Measurements from ENCODE around the gene PLCH2.

The PLCH2 gene

DNA sequence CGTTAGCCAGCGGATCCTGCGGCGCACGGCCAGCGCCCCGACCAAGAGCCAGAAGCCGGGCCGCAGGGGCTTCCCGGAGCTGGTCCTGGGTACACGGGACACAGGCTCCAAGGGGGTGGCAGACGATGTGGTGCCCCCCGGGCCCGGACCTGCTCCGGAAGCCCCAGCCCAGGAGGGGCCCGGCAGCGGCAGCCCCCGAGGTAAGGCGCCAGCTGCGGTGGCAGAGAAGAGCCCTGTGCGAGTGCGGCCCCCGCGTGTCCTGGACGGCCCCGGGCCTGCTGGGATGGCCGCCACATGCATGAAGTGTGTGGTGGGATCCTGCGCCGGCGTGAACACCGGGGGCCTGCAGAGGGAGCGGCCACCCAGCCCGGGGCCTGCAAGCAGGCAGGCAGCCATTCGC, 26.1 kb downstream of the PLCH2 start:
- DNase-seq: no peak

DNA sequence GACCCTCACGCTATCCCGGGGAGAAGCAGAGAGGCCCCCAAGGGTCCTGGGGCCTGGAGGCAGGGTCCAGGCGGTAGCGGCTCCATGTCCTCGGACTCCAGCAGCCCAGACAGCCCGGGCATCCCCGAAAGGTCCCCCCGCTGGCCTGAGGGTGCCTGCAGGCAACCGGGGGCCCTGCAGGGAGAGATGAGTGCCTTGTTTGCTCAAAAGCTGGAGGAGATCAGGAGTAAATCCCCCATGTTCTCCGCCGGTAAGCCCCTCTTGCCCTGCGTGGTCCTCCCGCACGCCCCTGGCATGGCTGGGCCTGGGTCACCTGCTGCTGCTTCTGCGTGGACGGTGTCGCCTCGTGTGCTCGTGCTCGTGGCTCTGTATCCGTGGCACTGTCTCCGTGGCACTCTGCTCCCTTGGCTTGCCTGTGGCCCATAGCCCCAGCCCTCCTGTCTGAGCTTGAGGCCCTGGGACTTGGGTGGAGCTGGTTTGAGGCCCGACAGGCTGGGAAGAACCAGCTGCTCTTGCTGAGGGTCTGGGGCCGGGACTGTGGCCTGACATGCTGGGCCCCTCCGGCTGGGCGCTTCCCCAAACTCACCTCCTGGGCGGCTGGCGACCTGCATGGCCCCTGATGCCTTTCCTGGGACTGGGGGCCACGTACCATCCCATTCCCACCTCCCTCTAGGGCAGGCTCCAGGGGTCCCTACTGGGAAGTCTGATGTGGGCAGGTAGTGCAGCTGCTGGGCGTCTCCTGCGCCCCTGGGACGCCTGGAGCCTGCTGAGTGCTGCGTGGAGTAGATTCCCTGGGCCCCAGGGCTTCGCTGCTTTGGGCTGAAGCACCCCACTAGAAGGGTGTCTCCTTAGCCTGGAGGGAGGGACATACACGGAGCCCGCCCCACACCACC, 26.8 kb downstream of the PLCH2 start:
- no peak for DNase-seq

DNA sequence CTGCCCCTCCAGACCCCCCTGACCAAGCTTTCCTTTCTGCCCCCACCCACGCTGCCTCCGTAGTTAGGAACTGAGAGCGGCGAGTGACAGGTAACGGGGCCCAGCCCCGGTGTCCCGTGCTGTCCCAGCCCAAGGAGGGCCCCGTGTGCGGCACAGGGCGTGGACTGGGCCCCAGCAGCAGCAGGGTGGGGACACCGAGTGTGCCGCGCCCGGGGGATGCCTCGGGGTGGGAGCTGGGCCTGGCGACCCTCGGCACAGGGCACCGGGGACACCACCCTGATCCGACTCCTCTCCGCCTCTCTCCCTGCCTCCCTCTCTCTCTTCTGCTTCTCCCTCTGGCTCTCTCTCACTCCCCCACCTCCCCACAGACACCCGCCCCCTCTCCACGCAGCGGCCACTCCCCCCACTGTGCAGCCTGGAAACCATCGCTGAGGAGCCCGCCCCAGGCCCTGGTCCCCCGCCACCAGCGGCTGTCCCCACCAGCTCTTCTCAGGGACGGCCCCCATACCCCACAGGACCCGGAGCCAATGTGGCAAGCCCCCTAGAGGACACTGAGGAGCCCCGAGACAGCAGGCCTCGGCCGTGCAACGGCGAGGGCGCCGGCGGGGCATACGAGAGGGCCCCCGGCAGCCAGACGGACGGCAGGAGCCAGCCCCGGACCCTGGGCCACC, 27.6 kb downstream of the PLCH2 start:
- no peak for DNase-seq

DNA sequence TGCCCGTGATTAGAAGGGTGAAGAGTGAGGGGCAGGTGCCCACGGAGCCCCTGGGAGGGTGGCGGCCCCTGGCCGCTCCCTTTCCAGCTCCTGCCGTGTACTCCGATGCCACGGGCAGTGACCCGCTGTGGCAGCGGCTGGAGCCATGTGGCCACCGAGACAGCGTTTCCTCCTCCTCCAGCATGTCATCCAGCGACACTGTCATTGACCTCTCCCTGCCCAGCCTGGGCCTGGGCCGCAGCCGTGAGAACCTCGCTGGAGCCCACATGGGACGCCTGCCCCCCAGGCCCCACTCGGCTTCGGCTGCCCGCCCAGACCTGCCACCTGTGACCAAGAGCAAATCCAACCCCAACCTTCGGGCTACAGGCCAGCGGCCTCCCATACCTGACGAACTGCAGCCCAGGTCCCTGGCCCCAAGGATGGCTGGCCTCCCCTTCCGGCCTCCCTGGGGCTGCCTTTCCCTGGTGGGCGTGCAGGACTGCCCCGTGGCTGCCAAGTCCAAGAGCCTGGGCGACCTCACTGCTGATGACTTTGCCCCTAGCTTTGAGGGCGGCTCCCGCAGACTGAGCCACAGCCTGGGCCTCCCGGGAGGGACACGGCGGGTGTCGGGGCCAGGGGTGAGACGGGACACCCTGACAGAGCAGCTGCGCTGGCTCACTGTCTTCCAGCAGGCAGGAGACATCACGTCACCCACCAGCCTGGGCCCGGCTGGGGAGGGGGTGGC, 28.3 kb downstream of the PLCH2 start:
- no peak for DNase-seq

DNA sequence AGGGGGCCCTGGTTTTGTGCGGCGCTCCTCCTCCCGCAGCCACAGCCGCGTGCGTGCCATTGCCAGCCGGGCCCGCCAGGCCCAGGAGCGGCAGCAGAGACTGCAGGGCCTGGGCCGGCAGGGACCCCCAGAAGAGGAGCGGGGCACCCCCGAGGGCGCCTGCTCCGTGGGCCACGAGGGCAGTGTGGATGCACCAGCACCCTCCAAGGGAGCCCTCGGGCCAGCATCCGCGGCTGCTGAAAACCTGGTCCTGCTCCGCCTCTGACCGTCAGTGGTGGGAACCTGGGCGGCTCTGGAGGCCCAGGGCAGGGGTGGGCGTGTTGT, 28.8 kb downstream of the PLCH2 start:
- DNase-seq: no peak

DNA sequence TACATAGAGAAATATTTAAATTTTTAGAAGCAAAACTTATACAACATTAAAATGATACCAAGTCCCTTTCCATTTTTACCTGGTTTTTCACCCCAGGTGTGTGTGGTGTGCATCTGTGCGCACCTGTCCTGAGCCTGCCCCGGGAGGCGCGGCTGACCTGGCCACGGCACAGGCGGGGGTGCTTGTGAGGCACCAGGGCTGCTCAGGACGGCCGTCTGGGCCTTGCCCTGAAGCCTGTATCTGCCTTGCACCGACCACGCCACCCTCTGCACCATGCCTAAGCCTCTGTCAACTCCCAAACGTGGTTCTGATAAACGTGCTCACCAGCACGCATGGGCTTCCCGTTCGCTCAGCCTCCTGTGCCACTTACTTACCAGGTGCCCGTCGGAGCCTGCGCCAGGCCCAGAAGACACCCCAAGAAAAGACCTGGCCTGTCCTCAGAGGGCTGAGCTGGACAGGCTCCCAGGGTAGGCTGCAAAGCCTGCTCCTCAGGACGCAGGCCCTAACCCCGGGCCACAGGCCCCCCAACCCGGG, 29.4 kb downstream of the PLCH2 start:
- no peak for DNase-seq

DNA sequence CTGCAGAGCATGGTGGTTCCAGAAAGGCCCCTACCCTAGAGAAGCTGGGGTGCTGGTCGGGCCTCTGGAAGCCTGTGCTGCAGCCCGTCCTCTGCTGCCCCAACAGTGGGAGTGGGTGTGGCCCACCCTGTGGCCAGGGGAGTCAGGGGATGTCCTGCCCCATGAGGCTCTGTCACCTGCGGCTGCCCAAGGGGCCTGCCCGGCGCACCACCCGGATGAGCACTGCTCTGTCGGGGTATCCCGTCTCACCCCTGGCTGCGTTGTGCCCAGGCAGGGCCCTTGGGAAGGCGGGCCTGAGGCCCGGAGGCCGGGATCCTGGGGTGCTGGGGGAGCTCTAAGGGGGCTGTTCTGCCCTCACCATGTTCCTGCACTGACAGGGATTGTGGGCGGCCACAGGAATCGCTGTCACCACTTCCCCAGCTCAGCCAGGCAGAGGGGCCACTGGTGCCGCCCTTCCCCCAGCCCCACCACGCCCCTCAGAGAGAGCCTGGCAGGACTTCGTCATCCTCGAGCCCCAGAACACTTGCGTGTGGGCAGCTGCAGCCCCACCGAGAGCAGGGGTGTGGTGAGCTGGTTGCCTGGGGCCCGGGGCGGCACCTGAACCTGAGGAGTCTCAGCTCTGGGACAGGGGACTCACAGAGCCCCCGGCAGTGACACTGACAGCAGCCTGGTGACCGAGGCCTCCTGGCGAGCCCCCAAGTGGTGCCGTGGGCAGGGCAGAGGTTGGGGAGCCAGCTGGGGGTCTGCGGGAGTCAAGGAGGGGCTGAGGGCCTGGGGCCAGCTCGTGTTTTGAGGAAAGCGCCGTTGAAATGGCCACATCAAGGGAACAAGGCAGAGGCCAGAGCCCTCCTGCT, 30.1 kb downstream of the PLCH2 start:
- DNase-seq: no peak

DNA sequence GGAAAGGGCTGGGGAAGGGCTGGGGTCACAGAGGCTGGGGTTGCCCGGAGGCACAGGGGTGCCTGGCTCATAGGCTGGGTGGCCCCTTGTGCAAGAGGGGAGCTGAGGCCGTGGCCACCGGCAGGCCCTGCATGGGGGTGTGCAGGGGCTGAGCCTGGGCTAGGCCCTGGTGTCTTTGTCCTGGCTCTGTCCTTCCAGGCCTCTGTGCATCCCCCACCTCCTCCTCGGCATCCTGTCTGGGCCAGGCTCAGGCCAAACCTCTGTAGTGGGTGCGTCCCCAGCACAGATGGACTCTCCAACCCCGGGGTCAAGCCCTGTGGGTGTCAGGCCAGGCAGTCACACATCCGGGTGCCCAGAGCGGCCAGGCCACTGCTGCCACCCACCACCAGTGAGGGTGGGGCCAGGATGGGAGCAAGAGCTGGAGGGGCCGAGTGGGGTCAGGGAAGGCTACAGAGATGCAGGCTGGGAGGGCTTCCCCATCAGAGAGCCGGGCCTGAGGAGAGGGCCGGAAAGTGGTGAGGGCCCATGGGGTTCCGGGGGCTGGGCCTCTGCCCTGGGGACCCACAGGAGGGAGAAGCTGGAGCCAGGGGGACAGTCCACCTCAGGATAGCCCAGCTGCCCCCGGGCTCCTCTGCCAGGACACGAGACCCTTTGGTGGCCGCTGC, 30.9 kb downstream of the PLCH2 start:
- no peak for DNase-seq

DNA sequence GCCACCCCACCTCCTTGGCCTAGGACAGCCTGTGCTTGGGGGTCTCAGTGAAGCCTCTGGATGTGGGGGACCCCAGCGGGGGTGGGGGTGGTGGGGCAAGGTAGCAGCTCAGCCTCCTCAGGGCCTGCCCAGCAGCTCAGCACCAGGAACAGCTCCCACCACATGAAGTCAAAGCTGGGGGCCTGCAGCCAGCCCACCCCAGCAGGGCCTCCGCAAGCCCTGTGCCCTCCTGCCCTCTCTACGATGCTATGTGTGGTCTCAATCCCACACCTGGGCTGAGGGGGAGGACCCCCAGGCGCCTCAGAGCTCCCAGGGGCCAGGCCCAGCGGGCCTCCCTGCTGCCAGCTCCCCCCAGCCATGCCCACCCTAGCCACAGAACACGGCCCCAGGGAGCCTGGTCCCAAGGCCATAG, 31.7 kb downstream of the PLCH2 start:
- no peak for DNase-seq

DNA sequence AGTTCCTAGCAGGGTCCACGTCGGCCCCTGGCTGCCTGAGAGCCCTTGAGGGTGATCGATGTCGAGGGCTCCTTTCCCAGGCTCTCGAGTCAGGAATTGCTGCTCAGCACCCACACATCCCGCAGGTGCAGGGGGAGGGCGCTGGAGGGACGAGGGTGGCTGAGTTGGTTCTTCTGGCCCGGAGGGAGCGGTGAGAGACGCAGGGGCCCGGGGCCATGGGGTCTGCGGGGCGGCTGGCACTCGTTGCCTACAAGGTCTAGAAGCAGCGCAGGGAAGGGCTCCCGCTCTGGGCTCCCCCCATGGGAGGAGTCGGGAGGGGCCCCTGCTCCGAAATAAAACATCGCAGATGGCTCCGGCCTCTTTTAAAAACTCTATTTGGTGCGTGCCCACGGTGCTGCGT, 32.1 kb downstream of the PLCH2 start:
- no peak for DNase-seq

DNA sequence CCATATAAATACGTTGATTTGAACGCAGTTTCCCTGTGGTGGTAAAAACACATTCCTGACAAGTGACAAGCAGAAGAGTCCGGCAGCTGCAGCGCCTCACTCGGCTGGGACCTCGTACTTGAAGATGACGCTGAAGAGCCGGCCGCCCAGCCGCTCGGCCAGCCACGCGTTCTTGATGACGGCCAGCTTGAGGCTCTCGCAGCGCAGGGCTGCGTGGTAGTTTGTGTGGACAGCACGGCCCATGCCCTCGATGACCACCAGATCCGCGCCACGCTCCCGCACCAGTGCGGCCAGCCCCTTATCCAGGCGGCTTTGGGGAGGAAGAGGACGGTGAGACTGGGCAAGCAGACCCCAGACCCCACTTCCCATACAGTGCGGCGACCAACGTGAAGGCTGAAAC, 32.7 kb downstream of the PLCH2 start:
- DNase-seq: no peak

DNA sequence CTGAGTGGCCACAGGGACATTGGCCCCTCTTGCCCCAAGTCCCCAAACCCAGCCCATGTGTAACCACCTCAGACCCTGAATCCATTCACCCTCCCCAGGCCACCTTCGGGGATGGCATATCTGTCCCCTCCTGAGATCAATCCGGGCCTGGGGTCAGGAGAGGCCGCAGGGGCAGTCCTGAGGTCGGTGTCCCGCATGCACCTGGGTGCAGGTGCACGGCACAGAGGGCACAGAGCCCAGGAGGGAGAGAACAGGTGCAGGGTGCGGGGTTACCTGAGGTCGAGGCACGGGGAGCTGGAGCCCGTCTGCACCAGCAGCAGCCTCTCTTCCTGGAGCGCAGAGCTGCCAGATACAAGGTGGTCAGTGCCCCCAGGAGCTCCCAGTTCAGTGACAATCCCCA, 33.5 kb downstream of the PLCH2 start:
- DNase-seq: no peak

DNA sequence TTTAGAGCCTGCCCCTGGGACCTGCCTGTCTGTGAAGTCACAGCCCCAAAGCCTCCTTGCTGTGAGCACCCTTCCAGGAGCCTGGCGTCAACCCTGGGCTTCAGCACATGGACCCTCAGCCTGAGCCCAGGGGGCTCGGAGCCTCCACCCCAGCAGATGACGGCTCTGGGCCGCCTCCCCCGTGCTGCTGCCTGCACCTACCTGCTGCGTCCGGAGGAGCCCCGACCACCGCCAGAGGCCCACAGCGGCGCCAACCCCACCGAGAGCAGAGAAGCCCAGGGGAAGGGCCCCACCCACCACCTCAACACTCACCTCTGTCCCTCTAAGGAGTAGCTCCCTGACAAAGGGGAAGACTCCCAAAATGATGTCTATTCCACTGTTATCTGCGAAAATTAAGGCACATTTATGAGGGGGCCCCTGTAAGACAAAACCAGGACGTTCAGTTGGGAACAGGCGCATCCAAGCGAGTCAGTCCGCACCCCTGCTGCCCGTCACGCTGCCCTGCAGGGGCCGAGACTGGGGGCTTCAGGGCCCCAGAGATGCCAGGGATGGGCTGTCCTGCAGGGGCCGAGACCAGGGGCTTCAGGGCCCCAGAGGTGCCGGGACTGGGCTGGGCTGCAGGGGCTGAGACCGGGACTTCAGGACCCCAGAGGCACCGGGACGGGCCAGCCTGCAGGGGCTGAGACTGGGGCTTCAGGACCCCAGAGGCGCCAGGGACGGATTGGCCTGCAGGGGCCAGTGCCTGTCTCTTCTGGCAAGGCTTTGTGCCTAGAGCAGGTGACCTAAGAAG, 34.5 kb downstream of the PLCH2 start:
- no peak for DNase-seq

DNA sequence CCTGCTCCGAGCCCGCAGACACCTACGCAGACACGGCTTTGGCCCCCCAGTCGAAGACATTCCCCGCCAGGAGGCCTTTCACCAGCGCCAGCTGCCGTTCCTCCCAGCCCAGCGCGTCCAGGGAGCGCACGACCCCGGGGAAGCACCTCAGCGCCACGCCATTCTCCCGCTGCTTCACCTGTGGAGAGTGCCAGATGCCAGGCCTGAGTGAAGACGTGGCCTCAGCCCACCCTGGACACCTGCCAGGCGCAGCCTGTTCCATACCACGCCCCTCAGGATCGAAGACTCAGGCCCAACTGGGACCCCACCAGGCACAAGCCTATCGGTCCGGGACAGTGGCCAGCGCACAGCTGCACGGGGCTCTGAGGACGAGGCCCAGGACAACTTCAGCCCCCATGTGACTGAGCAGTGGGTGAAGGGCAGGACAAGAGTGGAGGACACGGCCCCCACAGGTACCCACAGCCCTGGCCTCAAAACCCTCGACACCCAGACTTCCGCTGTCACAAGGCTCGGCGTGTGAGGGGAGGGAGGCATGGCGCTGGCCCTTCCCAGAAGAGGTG, 36.9 kb downstream of the PLCH2 start:
- DNase-seq: no peak

DNA sequence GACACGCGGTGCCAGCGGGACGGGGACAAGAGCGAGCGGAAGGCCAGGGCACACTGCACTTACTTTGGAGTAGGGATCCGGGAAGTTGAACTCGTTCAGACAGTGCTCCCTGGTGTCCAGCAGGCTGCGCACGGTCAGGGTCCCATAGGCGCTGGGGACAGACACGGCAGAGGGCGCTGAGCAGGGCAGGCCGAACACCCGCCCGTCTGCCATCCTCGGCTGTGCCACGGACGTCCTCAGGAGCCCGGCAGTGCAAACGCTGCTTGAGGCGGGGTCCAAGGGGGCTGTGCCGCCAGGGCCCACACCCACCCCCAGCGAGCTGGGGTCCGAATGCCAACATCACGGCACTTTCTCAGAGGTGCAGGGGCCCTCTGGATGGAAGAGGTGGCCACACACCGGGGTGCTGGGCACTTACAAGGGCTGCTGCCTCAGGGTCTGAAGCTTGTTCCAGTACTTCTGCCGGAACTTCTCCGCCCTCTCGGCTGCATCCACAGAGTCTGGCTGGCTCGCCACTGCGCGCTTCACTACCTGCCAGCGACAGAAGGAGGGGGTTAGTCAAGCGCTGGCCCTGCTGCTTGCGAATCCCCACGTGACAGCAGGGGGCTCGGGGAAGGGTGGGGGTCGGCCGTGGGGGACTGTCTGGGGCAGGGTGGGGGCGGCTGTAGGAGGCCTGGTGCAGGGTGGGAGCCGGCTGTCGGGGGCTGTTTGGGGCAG, 38.0 kb downstream of the PLCH2 start:
- no peak for DNase-seq

DNA sequence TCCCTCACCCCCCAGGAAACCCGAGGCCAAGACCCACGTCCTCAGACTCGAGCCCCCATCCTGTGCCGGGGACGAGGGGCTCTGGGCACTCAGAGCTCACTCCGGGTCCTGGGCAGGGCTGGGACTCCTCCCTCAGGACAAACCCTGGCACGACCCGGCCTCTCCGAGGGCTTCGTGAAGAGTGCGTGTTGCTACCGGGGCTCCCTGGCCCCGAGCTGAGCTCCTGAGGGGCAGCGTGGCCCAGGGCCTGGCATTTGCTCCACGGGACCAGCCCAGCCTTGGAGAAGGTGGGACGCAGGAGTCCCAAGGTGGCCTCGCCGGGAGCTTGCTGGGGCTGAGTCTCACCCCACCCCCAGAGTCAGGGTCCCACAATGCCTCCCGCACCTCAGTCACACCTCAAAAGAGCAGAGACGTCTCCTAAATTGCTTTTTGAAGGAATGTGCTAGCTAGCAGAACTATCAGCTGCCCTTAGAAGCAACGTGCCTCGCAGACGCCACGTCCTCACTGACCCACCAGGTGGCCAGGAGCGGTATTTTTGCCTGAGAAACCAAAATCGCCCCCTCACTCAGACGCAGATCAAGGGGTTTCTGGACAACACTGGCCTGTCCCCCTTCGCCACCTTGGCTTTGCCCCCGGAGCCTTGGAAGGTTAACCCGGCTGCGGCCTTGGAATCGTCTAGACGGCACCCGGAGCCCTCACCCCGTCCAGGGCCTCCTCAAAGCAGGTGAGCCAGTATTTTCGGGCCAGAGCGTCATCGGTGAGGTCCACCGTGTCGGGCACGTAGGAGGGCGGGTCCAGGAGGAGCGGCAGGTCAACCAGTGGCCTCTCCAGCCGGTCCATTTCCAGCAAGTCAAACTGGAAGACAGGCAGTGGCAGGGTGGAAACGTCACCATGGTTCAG, 39.0 kb downstream of the PLCH2 start:
- DNase-seq: no peak

DNA sequence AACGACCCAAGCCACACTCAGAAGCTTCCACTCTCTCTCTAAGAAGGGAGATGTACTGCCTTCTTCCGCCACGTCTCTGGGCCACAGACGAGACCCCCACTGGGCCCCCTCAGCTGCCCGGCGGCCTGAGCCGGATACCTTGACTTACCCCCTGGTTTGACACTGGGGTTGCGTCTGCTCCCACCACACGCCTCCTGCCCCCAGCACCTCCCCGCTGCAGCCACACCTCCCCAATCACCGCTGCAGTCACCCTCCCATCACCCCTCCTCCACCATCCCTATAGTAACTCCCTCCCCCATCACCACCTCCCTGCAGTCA, 39.6 kb downstream of the PLCH2 start:
- DNase-seq: no peak

DNA sequence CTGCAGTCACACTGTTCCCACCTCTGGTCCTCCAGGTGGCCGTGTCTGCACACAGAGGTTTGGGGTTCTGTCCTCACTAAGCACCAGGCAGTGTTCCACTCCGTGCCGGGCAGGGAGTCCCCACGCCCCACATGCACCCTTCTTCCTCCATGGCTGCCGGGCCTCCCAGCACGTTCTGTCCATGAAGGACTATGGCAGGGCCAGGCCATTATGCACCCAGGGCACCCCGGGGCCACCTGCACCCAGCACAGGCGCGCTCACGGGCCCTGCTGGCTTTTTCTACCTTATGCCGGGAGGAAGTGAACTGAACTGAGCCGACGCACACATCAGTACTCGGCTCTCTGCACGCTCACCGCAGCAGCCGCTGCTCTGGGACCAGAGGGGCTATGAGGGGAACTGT, 40.0 kb downstream of the PLCH2 start:
- no peak for DNase-seq

DNA sequence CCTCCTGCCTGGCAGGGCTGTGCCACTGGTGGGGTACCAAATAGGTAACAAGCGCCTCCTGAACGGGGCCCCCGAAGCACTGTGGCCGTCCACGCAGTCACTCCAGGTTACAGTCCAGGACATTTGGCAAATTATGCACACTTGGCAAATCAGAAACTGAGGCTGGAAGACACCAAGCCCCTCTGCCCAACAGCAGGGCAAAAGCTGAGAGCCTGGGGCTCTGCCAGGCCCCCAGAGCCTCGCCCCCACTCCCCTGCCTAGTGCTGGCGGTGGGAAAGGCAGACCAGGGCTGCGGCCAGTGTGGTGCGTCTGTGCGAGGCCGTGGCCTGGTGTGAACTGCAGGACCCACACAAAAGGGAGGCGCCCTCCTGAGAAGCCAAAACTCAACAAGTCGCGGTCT, 40.9 kb downstream of the PLCH2 start:
- no peak for DNase-seq
